Activated CD4-positive, alpha-beta T cell treated with anti-CD3 and anti-CD28 coated beads, Interleukin-2, amount 10 ng/mL, durations not matched to agents 7 days and 5 days (primary cell): ENCODE data around the gene PPP2R2D. TPM values are rescaled to one million over a fixed set of nuclear protein-coding genes. Genes with fewer than 3 reads are reported as not detected.
"Not testable (repeated sequence)": the region's sequence is repeated elsewhere in the genome, so short reads cannot be mapped to it uniquely, and the experiment has no call there.

Experiments
- CTCF ChIA-PET: fragments of 350-600 bp; sonication (Branson Sonifier 250); formaldehyde crosslinking; loops from one replicate; lab custom pipeline; 2021; ENCODE audit warnings: antibody characterized with exemption; lab: Charles Lee
- POLR2A ChIA-PET: fragments of 350-600 bp; sonication (Branson Sonifier 250); formaldehyde crosslinking; loops from one replicate; lab custom pipeline; 2021; ENCODE audit warnings: antibody characterized with exemption; lab: Charles Lee
- DNase-seq: peaks from one replicate; pipeline ENCODE4 v3.0.0-alpha.2; 2020
- H3K27ac Mint-ChIP-seq: one replicate; pipeline ENCODE4 v1.8.0; 2021; ENCODE audit warnings: mild to moderate bottlenecking, moderate library complexity, mixed read lengths
- H3K27me3 Mint-ChIP-seq: one replicate; pipeline ENCODE4 v1.8.0; 2021; ENCODE audit warnings: mixed read lengths
- H3K36me3 Mint-ChIP-seq: one replicate; pipeline ENCODE4 v1.8.0; 2021; ENCODE audit warnings: low read depth, mixed read lengths
- H3K4me1 Mint-ChIP-seq: one replicate; pipeline ENCODE4 v1.8.0; 2021; ENCODE audit warnings: mixed read lengths
- H3K4me3 Mint-ChIP-seq: one replicate; pipeline ENCODE4 v1.8.0; 2021; ENCODE audit warnings: mild to moderate bottlenecking, moderate library complexity, mixed read lengths
- H3K9me3 Mint-ChIP-seq: one replicate; pipeline ENCODE4 v1.8.0; 2021; ENCODE audit warnings: mixed read lengths
- total RNA-seq, 2 experiments: library from RNA; stranded (reverse); gene quantifications; one replicate each; pipeline ENCODE4 v1.2.3, GENCODE V29; 2021

Gene PPP2R2D
- total RNA-seq, 2 experiments from 2014 or later, result 38.5 to 43.1 TPM

- peaks cover 71% of the 10 kb centered on the region for H3K4me1 Mint-ChIP-seq
- ChIA-PET CTCF (interaction anchor here (0.7 to 0.9 kb wide), 2 partner anchors 8 to 67 kb away, joined by 3 to 4 read pairs; no protein-coding TSS in a partner anchor), POLR2A (no interaction called here)
- DNase-seq, result no peak
- H3K9me3 Mint-ChIP-seq, result peaks cover 3% of the 10 kb centered on the region
- peak overlapping the region; percentile 84 for H3K27ac Mint-ChIP-seq
- peak overlapping the region; percentile 5 for H3K4me3 Mint-ChIP-seq
- no peaks in the 10 kb centered on the region for H3K27me3 Mint-ChIP-seq
- H3K36me3 Mint-ChIP-seq, result peaks cover 60% of the 10 kb centered on the region
Measured at GRCh38 chr10:131908151-131908550, 7.3 kb downstream of the PPP2R2D start.

GRCh38 chr10:131909014-131909808 lies 8.4 kb downstream of the PPP2R2D start:
- ChIA-PET CTCF (interaction anchor here (0.5 to 0.9 kb wide), 2 partner anchors 9 to 220 kb away, joined by 3 to 4 read pairs; no protein-coding TSS in a partner anchor), POLR2A (no interaction called here)
- Mint-ChIP-seq H3K36me3 (peaks cover 64% of the 10 kb centered on the region), H3K27ac (peak overlapping the region; percentile 80), H3K27me3 (no peaks in the 10 kb centered on the region), H3K4me1 (peaks cover 73% of the 10 kb centered on the region), H3K4me3 (no peak overlapping the region), H3K9me3 (peaks cover 3% of the 10 kb centered on the region)
- no peak for DNase-seq

- CTCF ChIA-PET, result no interaction called here
- Mint-ChIP-seq H3K27me3 (no peaks in the 10 kb centered on the region), H3K36me3 (peaks cover 63% of the 10 kb centered on the region), H3K4me3 (no peak overlapping the region), H3K27ac (no peak overlapping the region), H3K4me1 (peaks cover 66% of the 10 kb centered on the region), H3K9me3 (peaks cover 3% of the 10 kb centered on the region)
- no peak for DNase-seq
- POLR2A ChIA-PET, result no interaction called here
Measured at GRCh38 chr10:131909929-131910328, 9.1 kb downstream of the PPP2R2D start.

- Mint-ChIP-seq H3K36me3 (peaks cover 57% of the 10 kb centered on the region), H3K27ac (no peak overlapping the region), H3K27me3 (no peaks in the 10 kb centered on the region), H3K9me3 (peaks cover 3% of the 10 kb centered on the region), H3K4me1 (peaks cover 57% of the 10 kb centered on the region), H3K4me3 (no peak overlapping the region)
- ChIA-PET POLR2A (no interaction called here), CTCF (interaction anchor here (1.0 kb wide), 1 partner anchor 12 kb away, joined by 3 read pairs; no protein-coding TSS in a partner anchor)
- DNase-seq, result no peak
Measured at GRCh38 chr10:131910663-131911314, 10.0 kb downstream of the PPP2R2D start.

GRCh38 chr10:131911451-131911850 lies 10.6 kb downstream of the PPP2R2D start:
- POLR2A ChIA-PET, result no interaction called here
- Mint-ChIP-seq H3K9me3 (peaks cover 3% of the 10 kb centered on the region), H3K27ac (no peak overlapping the region), H3K4me3 (no peak overlapping the region), H3K27me3 (no peaks in the 10 kb centered on the region), H3K36me3 (peaks cover 51% of the 10 kb centered on the region), H3K4me1 (peaks cover 51% of the 10 kb centered on the region)
- CTCF ChIA-PET, result interaction anchor here (1.0 kb wide), 1 partner anchor 11 kb away, joined by 3 read pairs; no protein-coding TSS in a partner anchor
- no peak for DNase-seq

- peaks cover 3% of the 10 kb centered on the region for H3K9me3 Mint-ChIP-seq
- no peaks in the 10 kb centered on the region for H3K27me3 Mint-ChIP-seq
- no peak for DNase-seq
- ChIA-PET POLR2A (no interaction called here), CTCF (interaction anchor here (1.0 kb wide), 1 partner anchor 9 kb away, joined by 5 read pairs; no protein-coding TSS in a partner anchor)
- H3K36me3 Mint-ChIP-seq, result peaks cover 51% of the 10 kb centered on the region
- H3K4me1 Mint-ChIP-seq, result peaks cover 42% of the 10 kb centered on the region
- H3K27ac Mint-ChIP-seq, result peak overlapping the region; percentile 4
- no peak overlapping the region for H3K4me3 Mint-ChIP-seq
Measured at GRCh38 chr10:131912620-131913019, 11.8 kb downstream of the PPP2R2D start.

DNA sequence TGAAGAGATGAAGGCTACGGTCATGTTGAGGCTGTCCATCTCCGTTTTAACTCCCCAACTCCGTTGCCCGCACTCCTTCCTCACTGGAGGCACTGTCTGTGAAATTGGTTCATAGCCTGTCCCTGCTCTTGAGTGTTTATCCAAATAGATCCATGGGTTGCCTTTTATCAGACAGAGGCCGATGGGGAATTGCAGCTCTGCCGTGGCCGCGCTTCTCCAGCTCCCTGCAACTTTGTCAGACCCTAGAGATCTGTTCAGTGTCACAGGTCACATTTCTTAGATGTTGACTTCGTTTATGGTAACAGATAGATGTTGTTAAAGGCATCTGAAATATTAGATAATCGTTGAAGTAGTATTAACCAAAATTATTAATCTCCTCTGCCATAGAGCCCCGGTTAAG lies 14.7 kb downstream of the PPP2R2D start:
- POLR2A ChIA-PET, result no interaction called here
- CTCF ChIA-PET, result no interaction called here
- H3K9me3 Mint-ChIP-seq, result peaks cover 3% of the 10 kb centered on the region
- H3K4me3 Mint-ChIP-seq, result no peak overlapping the region
- peaks cover 17% of the 10 kb centered on the region for H3K4me1 Mint-ChIP-seq
- DNase-seq, result no peak
- H3K27ac Mint-ChIP-seq, result no peak overlapping the region
- H3K27me3 Mint-ChIP-seq, result no peaks in the 10 kb centered on the region
- H3K36me3 Mint-ChIP-seq, result peaks cover 33% of the 10 kb centered on the region

DNA sequence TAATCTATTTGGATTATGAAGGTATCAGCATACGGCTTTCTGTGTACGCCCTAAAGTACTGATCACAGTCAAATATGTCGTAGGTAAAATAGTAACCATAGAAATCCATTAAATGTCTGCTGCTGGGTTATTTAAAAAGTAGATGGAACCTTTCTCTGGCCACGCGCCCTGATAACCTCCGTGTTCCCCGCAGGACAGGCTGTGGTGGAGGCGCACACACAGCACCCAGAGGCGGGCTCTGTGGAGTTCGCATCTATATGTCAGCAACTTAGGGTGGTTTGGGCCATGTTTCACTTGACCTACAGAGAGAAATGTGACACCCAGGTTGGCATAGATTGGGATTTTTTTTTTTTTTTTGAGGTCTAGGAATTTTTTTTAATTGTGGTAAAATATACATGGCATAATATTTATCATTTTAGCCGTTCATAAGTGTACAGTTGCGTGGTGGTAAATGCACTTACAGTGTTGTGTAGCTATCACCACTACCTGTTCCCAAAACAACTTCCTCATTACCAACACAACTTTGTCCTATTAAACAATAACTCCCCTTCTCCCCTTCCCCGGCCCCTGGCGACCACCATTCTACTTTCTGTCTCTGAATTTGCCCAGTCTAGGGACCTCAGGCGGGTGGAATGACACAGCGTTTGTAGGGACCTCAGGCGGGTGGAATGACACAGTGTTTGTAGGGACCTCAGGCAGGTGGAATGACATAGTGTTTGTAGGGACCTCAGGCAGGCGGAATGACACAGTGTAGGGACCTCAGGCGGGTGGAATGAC lies 15.4 kb downstream of the PPP2R2D start:
- CTCF ChIA-PET, result no interaction called here
- no peak for DNase-seq
- Mint-ChIP-seq H3K4me1 (peaks cover 20% of the 10 kb centered on the region), H3K4me3 (no peak overlapping the region), H3K27ac (no peak overlapping the region), H3K27me3 (no peaks in the 10 kb centered on the region), H3K36me3 (peaks cover 34% of the 10 kb centered on the region), H3K9me3 (peaks cover 3% of the 10 kb centered on the region)
- POLR2A ChIA-PET, result no interaction called here

GRCh38 chr10:131916767-131917160 lies 16.0 kb downstream of the PPP2R2D start:
- H3K4me3 Mint-ChIP-seq, CTCF ChIA-PET, DNase-seq, POLR2A ChIA-PET, H3K9me3 Mint-ChIP-seq, H3K27me3 Mint-ChIP-seq, H3K27ac Mint-ChIP-seq: not testable (repeated sequence)
- Mint-ChIP-seq H3K4me1 (peaks cover 20% of the 10 kb centered on the region), H3K36me3 (peaks cover 34% of the 10 kb centered on the region)

GRCh38 chr10:131917496-131917895 lies 16.7 kb downstream of the PPP2R2D start:
- H3K27me3 Mint-ChIP-seq, DNase-seq, H3K4me3 Mint-ChIP-seq, H3K27ac Mint-ChIP-seq, H3K9me3 Mint-ChIP-seq, CTCF ChIA-PET, POLR2A ChIA-PET: not testable (repeated sequence)
- Mint-ChIP-seq H3K36me3 (peaks cover 29% of the 10 kb centered on the region), H3K4me1 (peaks cover 19% of the 10 kb centered on the region)

DNA sequence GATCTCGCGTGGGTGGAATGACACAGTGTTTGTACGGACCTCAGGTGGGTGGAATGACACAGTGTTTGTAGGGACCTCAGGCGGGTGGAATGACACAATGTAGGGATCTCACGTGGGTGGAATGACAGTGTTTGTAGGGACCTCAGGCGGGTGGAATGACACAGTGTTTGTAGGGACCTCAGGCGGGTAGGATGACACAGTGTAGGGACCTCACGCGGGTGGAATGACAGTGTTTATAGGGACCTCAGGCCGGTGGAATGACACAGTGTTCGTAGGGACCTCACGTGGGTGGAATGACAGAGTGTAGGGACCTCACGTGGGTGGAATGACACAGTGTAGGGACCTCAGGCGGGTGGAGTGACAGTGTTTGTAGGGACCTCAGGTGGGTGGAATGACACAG lies 18.7 kb downstream of the PPP2R2D start:
- H3K4me1 Mint-ChIP-seq, H3K4me3 Mint-ChIP-seq, H3K27ac Mint-ChIP-seq, H3K9me3 Mint-ChIP-seq, H3K27me3 Mint-ChIP-seq, POLR2A ChIA-PET, DNase-seq, CTCF ChIA-PET: not testable (repeated sequence)
- H3K36me3 Mint-ChIP-seq, result peaks cover 19% of the 10 kb centered on the region

- H3K27me3 Mint-ChIP-seq, result no peaks in the 10 kb centered on the region
- CTCF ChIA-PET, result no interaction called here
- peaks cover 13% of the 10 kb centered on the region for H3K4me1 Mint-ChIP-seq
- peaks cover 4% of the 10 kb centered on the region for H3K9me3 Mint-ChIP-seq
- no peak overlapping the region for H3K4me3 Mint-ChIP-seq
- no peak for DNase-seq
- POLR2A ChIA-PET, result no interaction called here
- peaks cover 20% of the 10 kb centered on the region for H3K36me3 Mint-ChIP-seq
- no peak overlapping the region for H3K27ac Mint-ChIP-seq
Measured at GRCh38 chr10:131920151-131920550, 19.3 kb downstream of the PPP2R2D start.
